ENCODE measurements around the gene RABEP1.
"Not testable (repeated sequence)": the region's sequence is repeated elsewhere in the genome, so short reads cannot be mapped to it uniquely, and the experiment has no call there.

The RABEP1 gene

DNA sequence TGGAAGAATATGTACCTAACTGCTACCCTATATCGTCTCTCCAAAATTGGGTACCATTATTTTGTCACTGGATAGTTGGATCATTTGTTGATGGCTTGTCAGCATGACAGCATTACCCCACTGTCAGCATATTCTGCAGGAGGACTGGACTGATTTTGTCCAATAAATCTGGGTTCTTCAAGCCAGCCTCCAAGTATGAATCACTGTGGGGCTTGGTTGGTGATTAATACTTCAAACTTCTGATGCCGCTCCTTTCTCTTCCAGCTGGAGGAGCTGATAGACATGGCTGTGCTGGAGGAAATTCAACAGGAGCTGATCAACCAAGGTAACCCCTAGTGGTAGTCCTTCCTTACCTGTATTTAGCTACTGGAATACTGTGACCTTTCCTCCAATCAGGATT is 140.4 kb downstream of the RABEP1 start:
- DNase-seq: no peak

GRCh38 chr17:5424909-5425308 is 142.8 kb downstream of the RABEP1 start:
- no peak for DNase-seq

DNA sequence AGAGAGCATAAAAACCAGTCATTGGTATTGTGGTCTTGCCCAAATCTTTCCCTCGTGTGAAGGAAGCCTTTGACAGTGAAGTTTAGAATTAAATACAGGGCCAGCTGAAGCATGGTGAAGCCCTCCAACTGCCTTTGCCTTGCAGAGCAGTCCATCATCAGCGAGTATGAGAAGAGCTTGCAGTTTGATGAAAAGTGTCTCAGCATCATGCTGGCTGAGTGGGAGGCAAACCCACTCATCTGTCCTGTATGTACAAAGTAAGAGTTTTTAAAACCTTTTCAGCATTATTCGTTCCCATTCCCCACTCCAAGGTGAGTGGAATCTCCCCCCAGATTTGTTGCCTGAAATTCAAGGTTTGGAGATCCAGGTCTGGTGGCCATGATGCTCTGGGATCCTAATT is 143.7 kb downstream of the RABEP1 start:
- no peak for DNase-seq

DNA sequence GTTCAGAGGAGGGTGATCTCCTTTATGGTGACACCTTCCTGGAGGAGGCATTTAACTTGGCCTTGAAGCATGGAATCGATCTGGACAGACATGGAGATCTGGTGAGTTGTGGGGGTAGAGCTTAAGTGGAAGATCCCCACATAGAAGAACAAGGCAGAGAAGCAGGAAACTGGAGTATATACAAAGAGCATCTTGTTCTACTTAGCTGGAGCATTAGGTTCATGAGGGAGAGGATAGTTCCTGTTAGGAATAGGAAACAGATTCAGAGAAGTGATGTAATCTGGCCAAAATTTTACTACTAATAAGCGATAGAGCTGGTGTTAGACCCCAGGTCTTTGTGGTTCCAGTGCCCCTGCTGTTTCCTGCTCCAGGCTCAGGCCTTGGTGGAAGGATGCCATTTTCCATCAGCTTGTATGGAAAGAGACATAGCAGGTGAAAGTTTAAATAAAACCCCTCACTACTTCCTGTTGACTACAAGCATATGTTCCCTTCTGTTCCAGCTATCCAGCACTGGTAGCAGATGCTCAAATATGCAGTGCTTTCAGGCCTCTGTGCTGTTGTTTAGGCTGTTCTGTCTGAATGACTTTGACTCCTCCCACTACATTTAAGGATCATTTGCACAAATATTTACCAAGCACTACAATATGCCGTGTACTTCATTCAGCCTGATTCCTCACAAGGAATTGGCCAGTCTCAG is 147.3 kb downstream of the RABEP1 start:
- DNase-seq: no peak

- no peak for DNase-seq
Measured at GRCh38 chr17:5430413-5430999, 148.4 kb downstream of the RABEP1 start.

GRCh38 chr17:5431234-5431633 is 149.2 kb downstream of the RABEP1 start:
- not testable (repeated sequence) for DNase-seq

DNA sequence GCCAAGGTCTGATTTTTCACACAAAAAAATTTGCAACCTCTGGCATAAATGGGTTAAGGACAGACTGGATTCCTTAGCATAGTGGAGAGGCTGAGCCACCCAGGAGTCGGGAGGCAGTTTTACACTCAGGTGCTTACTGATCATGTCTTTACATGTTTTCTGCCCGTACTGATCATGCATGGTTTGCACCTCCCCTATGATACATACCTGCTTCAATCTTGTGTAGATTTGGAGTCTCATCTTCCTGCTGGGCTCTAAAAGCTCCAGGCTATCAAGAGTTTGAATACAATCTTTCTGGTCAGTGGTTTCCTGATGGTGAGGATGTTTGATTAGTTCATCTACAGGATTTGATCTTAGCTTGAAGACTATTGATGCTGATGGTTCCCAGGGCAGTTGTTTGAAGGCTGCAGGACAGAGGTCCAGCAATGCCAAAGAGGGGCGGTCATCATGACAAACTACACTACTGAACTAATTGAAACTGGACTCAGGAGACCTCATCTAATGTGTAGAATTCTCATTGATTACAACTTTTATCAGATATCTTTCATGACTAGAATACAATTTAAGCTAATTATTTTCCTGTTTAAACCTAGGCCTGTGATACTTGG is 150.0 kb downstream of the RABEP1 start:
- no peak for DNase-seq

GRCh38 chr17:5434984-5435383 is 152.9 kb downstream of the RABEP1 start:
- DNase-seq: no peak
